Measurements from ENCODE around the gene FGF14.

The FGF14 gene

DNA sequence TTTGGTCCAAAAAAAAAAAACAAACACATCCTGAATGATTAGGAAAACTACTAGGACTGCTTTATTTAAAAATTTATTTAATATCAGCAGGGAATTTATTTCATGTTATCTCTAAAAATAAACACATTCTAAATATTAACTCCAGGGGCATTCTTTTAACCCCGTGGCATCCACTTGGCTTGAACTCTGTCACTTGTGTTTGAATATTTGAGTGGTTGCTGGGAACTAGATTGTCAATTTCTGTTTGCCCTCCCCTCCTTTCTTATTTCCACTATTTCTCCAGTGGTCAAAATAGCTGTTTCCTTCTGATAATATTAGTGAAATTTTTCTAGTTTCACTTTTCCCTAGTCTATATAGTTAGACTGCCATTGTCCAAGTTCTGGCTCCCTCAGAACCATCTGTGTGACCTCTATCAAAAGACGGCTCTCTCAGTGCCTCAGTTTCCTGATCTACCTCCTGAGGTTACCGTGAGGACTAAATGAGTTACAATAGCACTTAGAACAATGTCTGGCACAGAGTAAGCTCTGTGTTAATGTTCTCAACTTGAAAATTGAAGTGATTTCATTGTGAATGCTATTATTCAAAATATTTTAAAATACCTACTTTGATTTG is 107.3 kb downstream of the FGF14 start:
- Histone ChIP-seq H4K20me1 (ENCODE audit: low read depth, low read length) (no peaks in the 10 kb centered on the region), H3K4me3 (ENCODE audit: insufficient read depth, low read length, poor library complexity, severe bottlenecking) (no peak overlapping the region), H3K36me3 (ENCODE audit: low read length) (no peaks in the 10 kb centered on the region), H3K9ac (ENCODE audit: low read length) (no peak overlapping the region), H3K9me2 (replicated peaks; ENCODE audit: insufficient read depth, low read length) (no peaks in the 10 kb centered on the region), H3K9me3 (ENCODE audit: insufficient read depth, low read length) (no peaks in the 10 kb centered on the region), H3K27me3 (ENCODE audit: low read length) (no peaks in the 10 kb centered on the region), H3F3A (ENCODE audit: insufficient read depth) (no peaks in the 10 kb centered on the region), H3K79me2 (ENCODE audit: insufficient read depth, low read length) (no peaks in the 10 kb centered on the region), H3K4me2 (ENCODE audit: low read depth, low read length, poor library complexity, severe bottlenecking) (no peak overlapping the region), H2AFZ (ENCODE audit: low read depth, low read length, severe bottlenecking) (no peak overlapping the region), H3K27ac (ENCODE audit: low read depth, low read length) (no peak overlapping the region)
- no peak for TF ChIP-seq EZH2phosphoT487 (conservative IDR thresholded peaks at IDR 0.05; ENCODE audit: low read length)
- TF ChIP-seq, protein P1, sequence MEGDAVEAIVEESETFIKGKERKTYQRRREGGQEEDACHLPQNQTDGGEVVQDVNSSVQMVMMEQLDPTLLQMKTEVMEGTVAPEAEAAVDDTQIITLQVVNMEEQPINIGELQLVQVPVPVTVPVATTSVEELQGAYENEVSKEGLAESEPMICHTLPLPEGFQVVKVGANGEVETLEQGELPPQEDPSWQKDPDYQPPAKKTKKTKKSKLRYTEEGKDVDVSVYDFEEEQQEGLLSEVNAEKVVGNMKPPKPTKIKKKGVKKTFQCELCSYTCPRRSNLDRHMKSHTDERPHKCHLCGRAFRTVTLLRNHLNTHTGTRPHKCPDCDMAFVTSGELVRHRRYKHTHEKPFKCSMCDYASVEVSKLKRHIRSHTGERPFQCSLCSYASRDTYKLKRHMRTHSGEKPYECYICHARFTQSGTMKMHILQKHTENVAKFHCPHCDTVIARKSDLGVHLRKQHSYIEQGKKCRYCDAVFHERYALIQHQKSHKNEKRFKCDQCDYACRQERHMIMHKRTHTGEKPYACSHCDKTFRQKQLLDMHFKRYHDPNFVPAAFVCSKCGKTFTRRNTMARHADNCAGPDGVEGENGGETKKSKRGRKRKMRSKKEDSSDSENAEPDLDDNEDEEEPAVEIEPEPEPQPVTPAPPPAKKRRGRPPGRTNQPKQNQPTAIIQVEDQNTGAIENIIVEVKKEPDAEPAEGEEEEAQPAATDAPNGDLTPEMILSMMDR (IDR thresholded peaks at IDR 0.05; ENCODE audit: insufficient read depth, low read length, poor library complexity, severe bottlenecking): no peak

DNA sequence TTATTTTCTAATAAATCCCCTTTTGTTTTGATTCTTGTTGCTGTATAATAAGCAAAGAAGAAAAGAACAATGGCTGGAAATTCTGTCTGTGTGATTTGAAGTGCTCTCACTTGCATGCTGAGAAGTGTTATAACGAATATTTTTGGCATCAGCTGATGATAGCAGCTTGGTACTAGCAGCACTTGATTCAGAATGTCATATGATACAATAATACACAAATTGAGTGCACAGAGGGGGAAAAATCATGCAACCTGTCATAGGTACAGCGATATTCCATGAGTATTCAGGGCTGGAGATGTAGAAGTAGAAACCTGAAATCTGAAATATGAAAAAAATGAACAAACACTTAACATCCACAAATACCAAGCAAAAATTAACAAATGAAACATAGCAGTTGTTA is 108.1 kb downstream of the FGF14 start:
- H3K9me2 ChIP-seq (replicated peaks; ENCODE audit: insufficient read depth, low read length): no peaks in the 10 kb centered on the region
- H2AFZ ChIP-seq (ENCODE audit: low read depth, low read length, severe bottlenecking): no peak overlapping the region
- no peaks in the 10 kb centered on the region for H3K79me2 ChIP-seq (ENCODE audit: insufficient read depth, low read length)
- no peak overlapping the region for H3K4me3 ChIP-seq (ENCODE audit: insufficient read depth, low read length, poor library complexity, severe bottlenecking)
- no peak overlapping the region for H3K27ac ChIP-seq (ENCODE audit: low read depth, low read length)
- H3K36me3 ChIP-seq (ENCODE audit: low read length): no peaks in the 10 kb centered on the region
- H3K9ac ChIP-seq (ENCODE audit: low read length): no peak overlapping the region
- no peaks in the 10 kb centered on the region for H3F3A ChIP-seq (ENCODE audit: insufficient read depth)
- no peaks in the 10 kb centered on the region for H4K20me1 ChIP-seq (ENCODE audit: low read depth, low read length)
- no peak overlapping the region for H3K4me2 ChIP-seq (ENCODE audit: low read depth, low read length, poor library complexity, severe bottlenecking)
- TF ChIP-seq, protein P1 (IDR thresholded peaks at IDR 0.05; ENCODE audit: insufficient read depth, low read length, poor library complexity, severe bottlenecking): no peak
- no peak for TF ChIP-seq EZH2phosphoT487 (conservative IDR thresholded peaks at IDR 0.05; ENCODE audit: low read length)
- no peaks in the 10 kb centered on the region for H3K27me3 ChIP-seq (ENCODE audit: low read length)
- H3K9me3 ChIP-seq (ENCODE audit: insufficient read depth, low read length): no peaks in the 10 kb centered on the region

DNA sequence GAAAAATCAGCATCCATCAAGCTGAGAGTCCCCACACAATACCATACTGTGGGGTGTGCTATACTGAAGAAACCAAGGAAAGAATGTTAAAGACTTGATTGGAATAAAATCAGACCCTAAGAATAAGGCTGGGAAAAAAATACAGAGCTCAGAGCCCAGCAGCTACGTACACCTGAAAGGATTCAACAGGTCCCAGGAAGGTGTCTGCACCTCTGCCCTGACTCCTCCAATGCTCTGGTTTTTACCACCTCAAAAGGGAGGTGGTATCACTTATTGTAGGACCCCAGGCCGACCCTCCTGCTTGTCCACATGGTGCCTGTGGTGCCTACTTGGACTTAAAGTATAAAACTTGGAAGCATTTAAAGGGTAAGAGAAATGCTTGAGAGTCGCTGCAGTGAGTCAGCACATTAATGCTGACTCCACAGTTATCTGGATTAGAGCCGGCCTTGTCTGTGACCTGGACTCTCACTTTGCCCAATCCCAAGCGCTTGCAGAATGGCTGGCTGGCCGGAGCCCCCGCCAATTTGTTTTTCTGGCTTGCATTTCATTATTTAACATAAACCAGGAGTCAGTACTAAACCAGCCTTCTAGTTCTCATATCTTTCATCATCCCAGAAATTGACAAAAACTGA is 110.1 kb downstream of the FGF14 start:
- Histone ChIP-seq H3K27me3 (ENCODE audit: low read length) (no peaks in the 10 kb centered on the region), H3K9ac (ENCODE audit: low read length) (no peak overlapping the region), H3K9me2 (replicated peaks; ENCODE audit: insufficient read depth, low read length) (no peaks in the 10 kb centered on the region), H3K36me3 (ENCODE audit: low read length) (no peaks in the 10 kb centered on the region), H2AFZ (ENCODE audit: low read depth, low read length, severe bottlenecking) (no peak overlapping the region), H3K4me3 (ENCODE audit: insufficient read depth, low read length, poor library complexity, severe bottlenecking) (no peak overlapping the region), H4K20me1 (ENCODE audit: low read depth, low read length) (no peaks in the 10 kb centered on the region), H3K79me2 (ENCODE audit: insufficient read depth, low read length) (no peaks in the 10 kb centered on the region), H3K27ac (ENCODE audit: low read depth, low read length) (no peak overlapping the region), H3F3A (ENCODE audit: insufficient read depth) (no peaks in the 10 kb centered on the region), H3K9me3 (ENCODE audit: insufficient read depth, low read length) (no peaks in the 10 kb centered on the region), H3K4me2 (ENCODE audit: low read depth, low read length, poor library complexity, severe bottlenecking) (no peak overlapping the region)
- TF ChIP-seq, protein P1 (IDR thresholded peaks at IDR 0.05; ENCODE audit: insufficient read depth, low read length, poor library complexity, severe bottlenecking): no peak
- no peak for TF ChIP-seq EZH2phosphoT487 (conservative IDR thresholded peaks at IDR 0.05; ENCODE audit: low read length)
